Measurements from ENCODE around the gene ARL15. TPM values are rescaled to one million over a fixed set of nuclear protein-coding genes. Genes with fewer than 3 reads are reported as not detected.

ARL15 gene
- total RNA-seq, 1 donor from 2014 or later = 30.8 TPM

- TF ChIP-seq, protein P1, sequence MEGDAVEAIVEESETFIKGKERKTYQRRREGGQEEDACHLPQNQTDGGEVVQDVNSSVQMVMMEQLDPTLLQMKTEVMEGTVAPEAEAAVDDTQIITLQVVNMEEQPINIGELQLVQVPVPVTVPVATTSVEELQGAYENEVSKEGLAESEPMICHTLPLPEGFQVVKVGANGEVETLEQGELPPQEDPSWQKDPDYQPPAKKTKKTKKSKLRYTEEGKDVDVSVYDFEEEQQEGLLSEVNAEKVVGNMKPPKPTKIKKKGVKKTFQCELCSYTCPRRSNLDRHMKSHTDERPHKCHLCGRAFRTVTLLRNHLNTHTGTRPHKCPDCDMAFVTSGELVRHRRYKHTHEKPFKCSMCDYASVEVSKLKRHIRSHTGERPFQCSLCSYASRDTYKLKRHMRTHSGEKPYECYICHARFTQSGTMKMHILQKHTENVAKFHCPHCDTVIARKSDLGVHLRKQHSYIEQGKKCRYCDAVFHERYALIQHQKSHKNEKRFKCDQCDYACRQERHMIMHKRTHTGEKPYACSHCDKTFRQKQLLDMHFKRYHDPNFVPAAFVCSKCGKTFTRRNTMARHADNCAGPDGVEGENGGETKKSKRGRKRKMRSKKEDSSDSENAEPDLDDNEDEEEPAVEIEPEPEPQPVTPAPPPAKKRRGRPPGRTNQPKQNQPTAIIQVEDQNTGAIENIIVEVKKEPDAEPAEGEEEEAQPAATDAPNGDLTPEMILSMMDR (IDR thresholded peaks at IDR 0.05) = no peak
- no peak for ATAC-seq
- Histone ChIP-seq H3K27me3 (ENCODE audit: low read depth) (no peaks in the 10 kb centered on the region), H3K27ac (no peak overlapping the region), H3K9me3 (no peaks in the 10 kb centered on the region), H3K4me1 (no peaks in the 10 kb centered on the region), H3K4me3 (no peak overlapping the region), H3K36me3 (no peaks in the 10 kb centered on the region)
- DNase-seq = no peak
- intact Hi-C loops (cut with DNase I) = no loop called here
These were observed 34.3 kb downstream of the ARL15 start for GRCh38 chr5:54276048-54276447.

DNA sequence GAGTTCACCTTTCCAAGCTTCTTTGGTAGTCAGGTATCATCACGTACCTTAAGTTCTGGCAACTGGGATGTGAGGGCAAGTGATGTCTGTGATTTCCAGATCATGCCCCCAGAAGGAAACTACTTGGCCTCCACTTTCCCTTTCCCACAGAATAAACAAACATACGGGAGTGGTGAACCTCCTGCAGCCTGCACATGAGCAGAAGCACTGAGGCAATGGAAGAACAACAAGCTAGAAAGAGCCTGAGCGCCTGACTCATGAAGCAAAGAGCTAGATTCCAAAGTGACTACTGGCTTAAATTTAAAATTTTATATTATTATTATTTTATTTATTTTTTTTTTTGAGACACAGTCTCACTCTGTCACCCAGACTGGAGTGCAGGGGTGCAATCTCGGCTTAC, 35.0 kb downstream of the ARL15 start:
- Histone ChIP-seq H3K27me3 (ENCODE audit: low read depth) (no peaks in the 10 kb centered on the region), H3K27ac (no peak overlapping the region), H3K9me3 (no peaks in the 10 kb centered on the region), H3K36me3 (no peaks in the 10 kb centered on the region), H3K4me3 (no peak overlapping the region), H3K4me1 (no peaks in the 10 kb centered on the region)
- intact Hi-C loops (cut with DNase I) = no loop called here
- ATAC-seq = no peak
- TF ChIP-seq, protein P1 (IDR thresholded peaks at IDR 0.05) = no peak
- no peak for DNase-seq

DNA sequence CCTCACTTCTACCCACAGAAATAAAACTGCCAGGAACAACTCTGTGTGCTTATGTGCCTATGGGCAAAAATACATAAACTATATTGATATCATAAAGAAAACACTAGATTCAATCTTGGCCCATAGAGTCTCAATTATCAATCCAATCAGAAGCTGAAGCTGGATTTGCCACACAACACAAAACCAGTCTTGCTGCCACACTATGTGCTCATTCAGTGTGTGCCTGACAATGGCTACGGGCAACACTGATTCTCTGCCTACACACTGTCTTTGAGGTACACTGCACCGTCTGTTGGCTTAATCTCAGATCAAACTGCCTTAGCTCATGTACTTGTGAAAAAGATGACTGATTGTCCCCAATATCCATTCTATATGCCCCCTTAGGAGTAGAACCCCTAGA, 35.4 kb downstream of the ARL15 start:
- TF ChIP-seq, protein P1 (IDR thresholded peaks at IDR 0.05) = no peak
- intact Hi-C loops (cut with DNase I) = no loop called here
- ATAC-seq (no peak), DNase-seq (no peak)
- no peaks in the 10 kb centered on the region for H3K36me3 ChIP-seq
- H3K4me3 ChIP-seq = no peak overlapping the region
- no peaks in the 10 kb centered on the region for H3K27me3 ChIP-seq (ENCODE audit: low read depth)
- H3K9me3 ChIP-seq = no peaks in the 10 kb centered on the region
- no peaks in the 10 kb centered on the region for H3K4me1 ChIP-seq
- H3K27ac ChIP-seq = no peak overlapping the region

DNA sequence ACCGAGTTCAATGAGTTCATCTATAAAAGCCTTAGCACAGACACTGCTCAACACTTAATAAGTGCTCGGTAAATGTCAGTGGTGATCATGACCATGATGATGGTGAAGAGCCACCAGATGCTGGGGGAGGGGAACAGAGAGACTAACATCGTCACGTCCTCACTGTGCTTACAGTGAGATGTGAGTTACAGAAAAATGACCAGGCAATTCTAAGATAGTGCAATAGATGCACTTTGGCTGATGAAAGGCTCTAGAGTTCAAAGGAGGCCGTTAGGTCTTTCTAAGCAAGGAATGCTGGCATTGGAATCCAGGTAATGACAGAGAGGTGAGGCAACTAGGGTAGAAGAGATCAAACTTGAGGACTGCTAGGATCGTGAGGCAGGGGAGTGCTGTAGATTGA, 36.7 kb downstream of the ARL15 start:
- TF ChIP-seq, protein P1 (IDR thresholded peaks at IDR 0.05) = no peak
- Histone ChIP-seq H3K9me3 (no peaks in the 10 kb centered on the region), H3K27me3 (ENCODE audit: low read depth) (no peaks in the 10 kb centered on the region), H3K36me3 (no peaks in the 10 kb centered on the region), H3K4me1 (no peaks in the 10 kb centered on the region), H3K4me3 (no peak overlapping the region), H3K27ac (no peak overlapping the region)
- no peak for DNase-seq
- intact Hi-C loops (cut with DNase I) = no loop called here
- ATAC-seq = no peak

DNA sequence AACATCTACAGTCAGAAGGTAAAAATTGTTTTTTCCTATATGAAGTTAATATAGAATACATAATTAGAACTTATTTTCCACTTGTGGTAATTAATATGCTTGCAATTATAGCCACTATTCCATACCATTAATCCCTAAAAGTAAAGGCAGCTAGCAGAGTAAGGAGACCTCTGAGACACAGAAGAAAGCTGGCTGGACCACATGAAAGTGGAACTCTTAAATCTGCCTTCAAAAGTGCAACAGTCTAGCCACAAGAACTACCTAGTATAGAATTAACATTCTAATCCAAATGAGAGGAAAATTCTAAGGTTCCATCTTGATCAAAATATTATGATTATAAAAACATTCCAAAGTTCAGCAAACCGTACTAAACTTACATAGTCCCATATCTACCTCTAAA, 37.6 kb downstream of the ARL15 start:
- no peak overlapping the region for H3K4me3 ChIP-seq
- TF ChIP-seq, protein P1 (IDR thresholded peaks at IDR 0.05) = no peak
- H3K36me3 ChIP-seq = no peaks in the 10 kb centered on the region
- H3K9me3 ChIP-seq = no peaks in the 10 kb centered on the region
- no peaks in the 10 kb centered on the region for H3K27me3 ChIP-seq (ENCODE audit: low read depth)
- DNase-seq = no peak
- no peak overlapping the region for H3K27ac ChIP-seq
- no peaks in the 10 kb centered on the region for H3K4me1 ChIP-seq
- intact Hi-C loops (cut with DNase I) = no loop called here
- no peak for ATAC-seq

DNA sequence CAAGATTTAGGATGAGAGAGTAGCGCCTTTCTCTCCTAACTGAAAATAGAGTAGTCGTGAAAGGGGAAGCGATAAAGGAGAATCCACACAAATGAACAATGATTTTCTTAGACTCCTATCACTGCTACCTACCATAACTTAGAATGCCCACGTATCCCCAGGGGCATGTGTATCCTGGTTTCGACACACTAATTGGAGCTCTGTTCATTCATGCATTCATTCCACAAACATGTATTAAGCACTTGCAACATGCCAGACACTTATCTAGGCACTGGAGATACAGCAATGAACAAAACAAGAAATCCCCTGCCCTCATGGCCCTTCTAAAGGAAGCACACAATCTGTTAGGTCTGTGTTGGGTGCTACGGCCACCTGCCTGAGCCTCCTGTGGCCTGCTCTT, 40.0 kb downstream of the ARL15 start:
- TF ChIP-seq, protein P1 (IDR thresholded peaks at IDR 0.05) = no peak
- no peaks in the 10 kb centered on the region for H3K9me3 ChIP-seq
- H3K4me1 ChIP-seq = no peaks in the 10 kb centered on the region
- intact Hi-C loops (cut with DNase I) = no loop called here
- H3K36me3 ChIP-seq = no peaks in the 10 kb centered on the region
- no peak overlapping the region for H3K4me3 ChIP-seq
- ATAC-seq (no peak), DNase-seq (no peak)
- H3K27me3 ChIP-seq (ENCODE audit: low read depth) = no peaks in the 10 kb centered on the region
- H3K27ac ChIP-seq = no peak overlapping the region
